HT-29 (cell line): ENCODE results near the gene TRIM13. TPM values are rescaled to one million over a fixed set of nuclear protein-coding genes. Genes with fewer than 3 reads are reported as not detected.
"Not testable (repeated sequence)": the region's sequence is repeated elsewhere in the genome, so short reads cannot be mapped to it uniquely, and the experiment has no call there.

Source experiments
- DNase-seq: peaks from one replicate; pipeline ENCODE4 v3.0.0-alpha.2; 2015; ENCODE audit warnings: low spot score
- total RNA-seq: library from RNA; depleted of rRNA; stranded (reverse); fragments of >200 nt; shearing (Covaris generic); gene quantifications from 2 replicates; pipeline ENCODE4 v1.2.3, GENCODE V29; 2014; rRNA removed

Gene TRIM13, protein sequence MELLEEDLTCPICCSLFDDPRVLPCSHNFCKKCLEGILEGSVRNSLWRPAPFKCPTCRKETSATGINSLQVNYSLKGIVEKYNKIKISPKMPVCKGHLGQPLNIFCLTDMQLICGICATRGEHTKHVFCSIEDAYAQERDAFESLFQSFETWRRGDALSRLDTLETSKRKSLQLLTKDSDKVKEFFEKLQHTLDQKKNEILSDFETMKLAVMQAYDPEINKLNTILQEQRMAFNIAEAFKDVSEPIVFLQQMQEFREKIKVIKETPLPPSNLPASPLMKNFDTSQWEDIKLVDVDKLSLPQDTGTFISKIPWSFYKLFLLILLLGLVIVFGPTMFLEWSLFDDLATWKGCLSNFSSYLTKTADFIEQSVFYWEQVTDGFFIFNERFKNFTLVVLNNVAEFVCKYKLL
- total RNA-seq = 6.6 and 8.0 TPM in 2 replicates

GRCh38 chr13:49996951-49997895 lies at the start of gene TRIM13:
TRIM13 (plus strand) TSS chr13:49997042; CDS start chr13:50011941, 14,899 bp downstream.
- peak; percentile 97 for DNase-seq

DNA sequence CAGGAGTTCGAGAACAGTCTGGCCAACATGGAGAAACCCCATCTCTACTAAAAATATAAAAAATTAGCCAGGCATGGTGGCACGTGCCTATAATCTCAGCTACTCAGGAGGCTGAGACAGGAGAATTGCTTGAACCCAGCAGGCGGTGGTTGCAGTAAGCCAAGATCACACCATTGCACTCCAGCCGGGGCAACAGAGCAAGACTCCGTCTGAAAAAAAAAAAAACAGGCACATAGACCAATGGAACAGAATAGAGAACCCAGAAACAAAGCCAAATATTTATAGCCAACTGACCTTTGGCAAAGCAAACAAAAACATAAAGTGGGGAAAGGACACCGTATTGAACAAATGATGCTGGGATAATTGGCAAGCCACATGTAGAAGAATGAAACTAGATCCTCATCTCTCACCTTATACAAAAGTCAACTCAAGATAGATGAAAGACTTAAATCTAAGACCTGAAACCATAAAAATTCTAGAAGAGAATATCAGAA lies 48.0 kb upstream of the TRIM13 start:
- not testable (repeated sequence) for DNase-seq

DNA sequence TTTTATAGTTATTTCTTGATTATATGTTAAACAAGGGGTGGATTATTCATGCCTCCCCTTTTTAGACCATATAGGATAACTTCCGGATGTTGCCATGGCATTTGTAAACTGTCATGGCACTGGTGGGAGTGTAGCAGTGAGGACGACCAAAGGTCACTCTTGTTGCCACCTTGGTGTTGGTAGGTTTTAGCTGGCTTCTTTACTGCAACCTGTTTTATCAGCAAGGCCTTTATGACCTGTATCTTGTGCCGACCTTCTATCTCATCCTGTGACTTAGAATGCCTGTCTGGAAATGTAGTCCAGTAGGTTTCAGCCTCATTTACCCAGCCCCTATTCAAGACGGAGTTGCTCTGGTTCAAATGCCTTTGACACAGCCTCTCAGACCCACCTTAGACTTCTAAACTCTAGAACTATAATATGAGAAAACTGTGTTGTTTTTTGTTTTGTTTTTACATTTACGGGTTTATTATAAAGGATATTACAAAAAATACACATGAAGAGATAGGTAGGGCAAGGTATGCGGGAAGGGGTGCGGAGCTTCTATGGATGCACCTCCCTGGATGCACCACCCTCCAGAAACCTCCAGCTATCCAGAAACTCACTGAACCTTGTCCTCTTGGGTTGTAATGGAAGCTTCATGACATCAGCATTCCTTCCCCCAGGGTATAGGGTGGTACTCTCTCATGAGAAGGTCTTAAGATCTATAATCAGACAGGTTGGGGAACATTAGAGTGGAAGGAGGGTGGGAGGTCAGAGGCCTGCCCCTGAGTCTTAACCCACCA lies 44.9 kb upstream of the TRIM13 start:
- DNase-seq = peak; percentile 19

DNA sequence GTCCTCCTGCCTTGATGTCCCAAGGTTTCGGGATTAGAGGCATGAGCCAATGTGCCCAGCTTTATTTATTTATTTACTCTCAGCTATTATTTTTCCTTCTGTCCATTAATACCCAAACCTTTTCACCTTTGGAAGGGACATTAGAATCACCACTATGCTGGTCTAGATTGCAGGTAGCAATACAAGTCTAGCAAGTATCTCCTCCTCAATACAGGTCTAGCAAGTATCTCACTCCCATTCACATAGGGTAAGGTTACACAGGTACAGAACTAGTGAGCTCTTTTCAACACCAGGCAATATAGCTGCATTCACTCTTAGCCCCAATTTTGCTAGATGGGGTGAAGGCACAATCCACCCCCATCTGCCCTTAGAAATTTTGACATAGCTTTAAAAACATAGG lies 43.3 kb upstream of the TRIM13 start:
- DNase-seq = no peak

DNA sequence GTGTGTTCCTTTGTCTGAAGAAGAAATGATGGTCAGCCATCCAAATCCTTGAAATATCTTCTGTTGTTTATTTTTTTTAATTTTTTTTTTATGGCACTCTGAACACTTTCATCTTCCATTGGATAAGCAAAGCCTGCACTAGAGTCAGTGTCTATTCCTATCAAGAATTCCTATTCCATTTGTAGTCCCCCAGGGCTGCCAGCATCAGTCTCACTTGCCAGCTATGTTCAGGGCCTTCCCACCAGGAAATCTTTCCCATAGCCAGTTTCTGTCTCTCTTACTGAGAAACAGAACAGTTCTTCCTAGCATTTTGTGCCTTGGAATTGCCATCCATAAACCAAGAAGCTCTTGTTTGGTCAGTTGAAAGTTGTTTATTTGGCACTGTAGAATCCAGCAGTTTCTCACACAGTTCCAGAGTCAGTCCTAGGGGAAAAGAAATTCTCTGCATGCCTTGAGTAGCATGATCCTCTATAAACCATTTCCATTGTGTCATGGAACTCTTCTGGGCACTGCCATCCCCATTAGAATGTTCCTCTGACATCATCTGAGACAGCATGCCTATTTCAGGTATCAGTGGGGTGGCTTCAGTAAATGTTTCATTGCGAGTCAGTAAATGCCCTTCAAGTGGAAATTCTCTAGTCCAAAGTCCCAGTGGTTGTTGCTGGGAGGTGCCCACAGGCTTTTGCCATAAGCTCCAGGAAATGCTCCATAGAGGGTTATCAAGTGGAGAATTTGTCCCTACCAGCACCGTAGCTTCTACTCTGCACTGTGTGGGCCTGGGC lies 42.0 kb upstream of the TRIM13 start:
- peak; percentile 30 for DNase-seq

- DNase-seq = no peak
These were observed 40.7 kb upstream of the TRIM13 start for GRCh38 chr13:49956131-49956530.

GRCh38 chr13:49958321-49958720 lies 38.5 kb upstream of the TRIM13 start:
- DNase-seq = no peak

DNA sequence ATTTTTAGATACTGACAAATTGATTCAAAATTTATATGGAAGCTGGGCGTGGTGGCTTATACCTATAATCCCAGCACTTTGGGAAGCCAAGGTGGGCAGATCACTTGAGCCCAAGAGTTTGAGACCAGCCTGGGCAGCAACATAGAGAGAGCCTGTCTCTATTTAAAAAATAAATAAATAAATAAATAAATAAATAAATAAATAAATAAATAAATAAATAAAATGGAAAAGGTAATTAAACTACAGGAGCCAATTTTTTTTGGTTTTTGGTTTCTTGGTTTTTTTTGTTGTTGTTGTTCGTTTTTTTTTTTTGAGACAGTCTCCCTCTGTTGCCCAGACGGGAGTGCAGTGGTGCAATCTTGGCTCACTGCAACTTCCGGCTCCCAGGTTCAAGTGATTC lies 29.4 kb upstream of the TRIM13 start:
- DNase-seq = no peak

- no peak for DNase-seq
These were observed 24.1 kb upstream of the TRIM13 start for GRCh38 chr13:49972709-49973108.

GRCh38 chr13:49975826-49976225 lies 21.0 kb upstream of the TRIM13 start:
- DNase-seq = no peak

GRCh38 chr13:49976314-49977258 lies 20.3 kb upstream of the TRIM13 start:
- peak; percentile 94 for DNase-seq

- DNase-seq = no peak
These were observed 18.9 kb upstream of the TRIM13 start for GRCh38 chr13:49977992-49978391.

DNA sequence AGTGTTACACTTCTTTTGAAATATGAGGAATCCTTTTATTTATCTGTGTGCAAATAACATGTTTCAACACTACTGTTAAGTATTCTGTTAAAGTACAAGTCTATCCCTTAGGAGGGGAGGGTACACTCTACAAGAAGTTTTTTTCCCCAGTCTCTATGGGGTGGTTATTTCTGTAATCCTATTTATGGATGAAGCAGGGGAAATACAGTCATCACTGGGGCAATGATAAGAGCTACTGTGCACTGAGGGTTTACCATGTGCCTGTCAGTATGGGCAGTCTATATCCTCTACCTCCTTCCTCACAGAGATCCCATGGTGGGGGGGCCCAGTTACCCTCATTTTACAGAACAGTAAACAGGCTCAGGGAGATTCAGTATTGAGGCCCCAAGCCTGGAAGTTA lies 16.6 kb upstream of the TRIM13 start:
- DNase-seq = no peak

GRCh38 chr13:49985129-49985528 lies 11.7 kb upstream of the TRIM13 start:
- DNase-seq = no peak

DNA sequence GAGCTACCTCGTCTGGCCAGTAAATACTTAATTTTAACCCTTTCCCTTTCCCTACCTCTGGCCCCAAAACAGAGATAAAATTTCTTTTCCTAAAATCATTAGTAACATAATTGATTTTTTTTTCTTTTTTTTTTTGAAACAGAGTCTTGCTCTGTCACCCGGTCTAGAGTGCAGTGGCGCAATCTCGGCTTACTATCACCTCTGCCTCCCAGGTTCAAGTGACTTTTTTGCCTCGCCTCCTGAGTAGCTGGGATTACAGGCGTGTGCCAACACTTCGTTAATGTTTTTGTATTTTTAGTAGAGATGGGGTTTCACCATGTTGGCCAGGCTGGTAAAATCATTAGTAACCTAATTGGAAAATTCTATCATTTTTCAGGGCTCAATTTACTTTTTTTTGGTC lies 10.4 kb upstream of the TRIM13 start:
- DNase-seq = no peak

DNA sequence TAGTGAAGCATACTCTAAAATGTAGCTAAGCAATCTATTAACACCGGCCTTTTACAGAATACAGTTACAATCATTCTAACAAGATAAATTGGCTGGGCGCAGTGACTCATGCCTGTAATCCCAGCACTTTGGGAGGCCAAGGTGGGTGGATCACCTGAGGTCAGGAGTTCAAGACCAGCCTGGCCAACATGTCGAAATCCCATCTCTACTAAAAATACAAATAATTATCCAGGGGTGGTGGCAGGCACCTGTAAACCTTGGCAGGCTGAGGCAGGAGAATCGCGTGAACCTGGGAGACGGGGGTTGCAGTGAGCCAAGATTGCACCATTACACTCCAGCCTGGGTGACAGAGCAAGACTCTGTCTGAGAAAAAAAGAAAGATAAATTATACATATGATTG lies 6.2 kb upstream of the TRIM13 start:
- not testable (repeated sequence) for DNase-seq

GRCh38 chr13:49993111-49993510 lies 3.7 kb upstream of the TRIM13 start:
- no peak for DNase-seq

GRCh38 chr13:49993666-49994065 lies 3.2 kb upstream of the TRIM13 start:
- no peak for DNase-seq

DNA sequence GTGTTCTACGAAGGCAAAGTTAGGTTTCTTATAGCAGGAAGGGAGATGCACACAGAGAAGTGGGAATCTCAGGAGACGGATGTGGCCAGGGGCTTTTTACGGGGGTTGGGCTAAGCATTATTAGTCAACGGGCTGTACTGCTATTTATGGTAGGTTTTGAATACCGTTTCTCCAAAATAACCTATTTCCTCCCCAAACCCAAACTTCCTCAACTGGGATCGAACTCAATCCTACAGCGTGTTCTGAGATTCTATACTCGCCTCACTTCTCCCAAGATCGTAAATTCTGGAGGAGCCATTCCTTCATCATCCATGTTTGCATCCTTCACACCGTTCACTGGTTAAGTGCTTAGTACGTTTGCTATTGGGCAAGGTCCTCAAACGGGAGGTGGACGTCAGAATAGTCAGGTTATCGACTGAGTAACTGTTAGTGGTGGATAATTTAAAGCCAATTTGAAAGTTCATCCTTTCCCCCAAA lies 1.2 kb upstream of the TRIM13 start:
- DNase-seq = peak; percentile 23
